Activated CD4-positive, CD25-positive, alpha-beta regulatory T cell treated with anti-CD3 and anti-CD28 coated beads, Interleukin-2, amount 50 U/mL, for 72 hours (primary cell): ENCODE results near the gene TMEM239.
"Not testable (repeated sequence)": the region's sequence is repeated elsewhere in the genome, so short reads cannot be mapped to it uniquely, and the experiment has no call there.

Source experiments
- DNase-seq: peaks from one replicate; pipeline ENCODE4 v3.0.0; 2021

The TMEM239 gene

GRCh38 chr20:2800521-2801285, 15.5 kb upstream of the TMEM239 start, which contains the start of gene CPXM1:
CPXM1 (minus strand) TSS chr20:2800627; CDS start chr20:2800572, 55 bp downstream.
- DNase-seq, result no peak

DNA sequence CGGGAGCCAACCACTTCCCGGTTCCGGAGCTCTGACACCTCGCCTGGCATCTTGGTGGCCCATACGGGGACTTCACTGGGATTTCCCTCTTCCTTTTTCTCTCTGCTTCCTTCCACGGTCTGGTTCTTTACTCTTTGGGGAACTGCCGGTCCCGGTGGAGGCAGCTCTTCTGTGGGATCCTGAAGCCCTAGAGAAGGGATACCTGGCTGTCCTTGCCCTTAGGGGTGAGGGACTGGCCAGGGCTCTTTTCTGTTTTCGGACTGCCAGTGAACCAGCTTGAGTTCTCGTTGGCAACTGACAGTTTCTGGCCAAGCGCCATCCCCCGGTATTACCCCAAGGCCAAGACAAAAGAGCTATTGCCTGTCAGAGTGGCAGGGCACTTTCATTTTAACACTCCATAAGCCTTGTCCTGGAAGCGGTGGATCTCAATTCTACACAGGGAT, 14.9 kb upstream of the TMEM239 start:
- DNase-seq, result no peak

DNA sequence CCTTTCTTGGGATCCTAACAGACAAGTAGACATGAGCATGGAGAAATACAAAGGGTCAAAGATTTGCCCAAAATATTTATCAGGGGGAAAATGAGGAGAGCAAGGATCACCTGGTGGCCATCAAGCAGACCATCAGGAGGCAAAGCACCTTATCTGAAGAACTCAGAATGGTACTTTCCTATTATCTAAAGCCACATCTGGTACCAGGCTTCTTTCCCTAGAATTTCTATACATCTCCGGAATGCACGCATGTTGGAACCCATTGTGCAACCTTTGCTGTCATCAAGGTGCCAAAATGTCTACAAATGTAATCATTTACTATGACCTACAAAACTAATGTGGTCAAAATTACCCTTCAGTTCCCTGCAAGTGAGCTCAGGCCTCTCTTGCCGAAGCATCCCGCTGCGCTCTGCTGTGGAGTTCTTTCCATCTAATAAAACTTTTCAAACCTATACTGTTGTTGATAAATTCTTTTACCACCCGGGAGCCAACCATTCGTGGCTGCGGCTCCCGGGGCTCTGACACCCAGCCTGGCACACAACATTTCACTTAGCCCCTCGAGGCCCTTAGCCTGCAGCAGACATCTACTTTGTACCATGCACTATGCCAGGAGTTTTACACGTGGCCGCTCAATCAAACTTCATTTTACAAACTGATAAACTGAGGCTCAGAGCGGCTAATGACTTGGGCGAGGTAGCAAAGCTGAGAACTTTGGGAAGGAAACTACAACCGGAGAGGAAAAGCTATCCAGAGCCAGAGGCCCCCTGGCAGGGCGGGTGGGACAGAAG, 11.9 kb upstream of the TMEM239 start:
- no peak for DNase-seq

- DNase-seq, result no peak
Observed at GRCh38 chr20:2804852-2805688, 11.1 kb upstream of the TMEM239 start.

GRCh38 chr20:2805689-2806350, 10.3 kb upstream of the TMEM239 start:
- no peak for DNase-seq

GRCh38 chr20:2806351-2806701, 9.8 kb upstream of the TMEM239 start:
- DNase-seq, result no peak

DNA sequence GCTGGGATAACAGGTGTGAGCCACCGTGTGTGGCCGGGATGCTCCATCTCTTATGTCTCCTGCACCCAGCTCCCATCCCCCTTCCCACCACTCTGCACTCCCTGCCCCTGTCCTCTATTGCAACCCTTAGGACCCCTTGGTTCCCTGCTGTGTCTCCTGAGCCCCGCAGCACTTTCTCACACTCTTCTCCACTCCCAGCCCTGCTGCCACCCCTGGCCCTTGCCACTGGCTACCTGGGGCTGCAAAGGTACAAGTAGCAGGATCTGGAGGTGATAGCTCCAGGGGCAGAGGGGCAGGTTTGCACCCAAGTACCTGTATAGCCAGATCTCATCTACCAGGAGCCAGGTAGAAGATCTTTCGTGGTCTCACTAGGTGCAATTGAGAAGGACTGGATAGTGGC, 9.1 kb upstream of the TMEM239 start:
- no peak for DNase-seq

DNA sequence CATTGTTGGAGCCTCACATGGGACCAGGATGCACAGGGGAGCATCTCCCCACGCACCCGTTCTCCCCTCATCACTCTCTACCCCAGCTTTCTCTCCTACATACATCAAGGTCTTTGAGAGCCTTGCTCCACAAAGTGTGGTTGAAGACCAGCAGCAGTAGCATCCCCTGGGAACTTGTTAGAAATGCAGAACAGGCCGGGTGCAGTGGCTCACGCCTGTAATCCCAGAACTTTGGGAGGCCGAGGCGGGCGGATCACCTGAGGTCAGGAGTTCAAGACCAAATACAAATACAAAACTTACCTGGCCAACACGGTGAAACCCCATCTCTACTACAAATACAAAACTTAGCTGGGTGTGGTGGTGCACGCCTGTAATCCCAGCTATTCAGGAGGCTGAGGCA, 8.2 kb upstream of the TMEM239 start:
- not testable (repeated sequence) for DNase-seq

- no peak for DNase-seq
Observed at GRCh38 chr20:2809690-2810089, 6.5 kb upstream of the TMEM239 start.

GRCh38 chr20:2812189-2812588, 4.0 kb upstream of the TMEM239 start:
- DNase-seq, result no peak

- no peak for DNase-seq
Observed at GRCh38 chr20:2814076-2814475, 2.1 kb upstream of the TMEM239 start.

GRCh38 chr20:2814587-2815051, 1.5 kb upstream of the TMEM239 start, which contains the start of gene C20orf141:
C20orf141 (plus strand) TSS chr20:2814987; CDS start chr20:2815185, 198 bp downstream.
- no peak for DNase-seq

DNA sequence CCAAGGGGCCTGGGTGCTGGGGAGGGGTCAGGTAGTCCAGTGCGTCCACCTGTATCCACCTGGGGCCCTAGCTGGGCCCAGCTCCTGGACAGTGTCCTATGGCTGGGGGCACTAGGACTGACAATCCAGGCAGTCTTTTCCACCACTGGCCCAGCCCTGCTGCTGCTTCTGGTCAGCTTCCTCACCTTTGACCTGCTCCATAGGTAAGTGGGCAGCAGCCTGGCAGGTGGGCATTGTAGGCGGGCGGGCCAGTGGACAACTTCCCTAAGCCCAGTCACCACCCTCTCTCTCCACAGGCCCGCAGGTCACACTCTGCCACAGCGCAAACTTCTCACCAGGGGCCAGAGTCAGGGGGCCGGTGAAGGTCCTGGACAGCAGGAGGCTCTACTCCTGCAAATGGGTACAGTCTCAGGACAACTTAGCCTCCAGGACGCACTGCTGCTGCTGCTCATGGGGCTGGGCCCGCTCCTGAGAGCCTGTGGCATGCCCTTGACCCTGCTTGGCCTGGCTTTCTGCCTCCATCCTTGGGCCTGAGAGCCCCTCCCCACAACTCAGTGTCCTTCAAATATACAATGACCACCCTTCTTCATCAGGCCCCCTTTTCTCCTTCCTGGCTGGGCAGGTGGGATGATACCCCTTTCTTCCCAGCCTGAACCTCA, 793 bp upstream of the TMEM239 start:
- no peak for DNase-seq

GRCh38 chr20:2816583-2817340, 598 bp downstream of the TMEM239 start:
- no peak for DNase-seq

- DNase-seq, result peak; percentile 6
Observed at GRCh38 chr20:2817341-2817726, 1.2 kb downstream of the TMEM239 start.

DNA sequence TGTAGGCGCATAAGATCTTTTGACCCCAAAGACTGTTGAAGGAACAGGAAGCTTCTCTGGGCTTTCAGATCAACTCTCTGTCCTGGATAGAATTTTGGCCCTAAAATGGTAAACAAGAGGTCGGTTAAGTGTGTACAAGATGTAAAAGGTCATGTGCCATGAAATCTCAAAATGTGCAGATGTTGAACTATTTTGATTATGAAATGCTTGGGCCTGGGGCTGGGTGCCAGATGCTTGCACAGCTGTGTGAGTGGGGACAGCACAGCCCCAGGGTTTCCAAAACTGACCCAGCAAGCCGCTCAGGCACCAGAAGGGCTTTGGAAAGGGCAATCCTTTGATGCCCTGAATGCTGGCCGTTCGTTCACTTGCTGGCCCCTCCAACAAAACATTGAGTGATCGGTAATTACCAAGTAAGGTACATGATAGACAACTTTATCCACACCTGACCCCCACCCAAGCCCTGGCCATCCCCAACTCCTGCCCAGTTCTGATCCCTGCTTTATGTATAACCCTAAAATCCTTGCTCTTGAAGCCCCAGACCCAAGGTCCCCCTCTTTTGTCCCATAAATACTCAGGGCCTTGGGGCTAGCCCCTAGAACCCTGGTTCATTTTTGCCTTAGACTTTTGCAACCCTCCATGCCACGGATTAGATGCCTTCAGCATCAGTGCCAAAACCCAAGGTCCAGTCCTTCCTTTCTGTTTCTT, 1.9 kb downstream of the TMEM239 start:
- no peak for DNase-seq

DNA sequence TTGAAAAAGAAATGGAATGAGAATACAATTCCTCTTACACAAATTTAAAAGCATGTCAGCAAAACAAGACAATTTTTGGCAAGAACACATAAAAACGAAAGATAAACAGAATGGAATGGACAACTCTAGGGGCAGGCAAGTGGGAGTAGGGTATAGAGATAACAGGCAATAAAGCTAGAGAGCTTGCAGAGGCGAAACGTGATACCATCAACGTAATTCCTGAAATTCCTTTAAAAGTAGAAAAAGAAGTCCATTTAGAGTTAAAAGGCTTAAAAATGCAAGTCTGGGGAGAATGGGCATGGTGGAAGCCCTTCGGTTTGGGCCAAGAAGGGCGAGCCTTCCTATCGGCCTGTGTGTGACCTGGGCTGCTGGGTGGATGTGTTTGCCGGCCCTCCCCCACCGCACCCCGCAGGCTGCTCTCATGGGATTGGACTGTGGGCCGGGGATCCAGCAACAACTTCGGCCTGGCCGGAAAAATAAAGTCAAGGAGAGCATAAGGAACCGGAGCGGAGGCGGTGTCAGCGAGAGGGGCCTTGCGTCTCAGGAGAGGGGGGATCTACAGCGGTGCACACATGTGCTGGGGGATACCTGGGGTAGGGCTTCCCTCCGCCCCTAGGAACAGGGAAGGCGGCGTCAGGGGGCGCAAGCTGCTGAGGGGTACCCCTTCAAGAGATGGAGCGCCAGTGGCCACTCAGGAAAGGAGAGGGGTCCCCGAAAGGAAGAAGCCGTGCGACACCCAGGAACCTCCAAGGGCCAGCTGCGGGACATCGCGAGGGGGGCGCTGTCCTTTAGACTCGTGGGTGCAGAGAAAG, 4.1 kb downstream of the TMEM239 start:
- DNase-seq, result no peak

- no peak for DNase-seq
Observed at GRCh38 chr20:2820896-2821869, 5.0 kb downstream of the TMEM239 start.
